Fibroblast of villous mesenchyme (primary cell): ENCODE data around the gene FBXL16. TPM values are rescaled to one million over a fixed set of nuclear protein-coding genes. Genes with fewer than 3 reads are reported as not detected.
A peak's percentile ranks its signal among the peaks of the same experiment; 100 is the strongest.

Experiments
- DNase-seq: peaks from one replicate; pipeline ENCODE4 v3.0.0-alpha.2; 2010; ENCODE audit warnings: low read depth
- H3K4me3 ChIP-seq: 2 replicates; pipeline ENCODE4 v1.5.1; 2011; ENCODE audit warnings: low read depth, mild to moderate bottlenecking, low read length
- total RNA-seq: library from RNA; depleted of rRNA; stranded (reverse); fragments of >200 nt; gene quantifications from 2 replicates; pipeline ENCODE4 v1.2.3, GENCODE V29; 2012
- TF ChIP-seq, protein P1 (sequence below): IDR thresholded peaks from 2 replicates; pipeline ENCODE4 v1.5.1; 2012; ENCODE audit warnings: low read depth, mild to moderate bottlenecking, low read length; ENCODE audit not compliant: insufficient read depth

The FBXL16 gene
- total RNA-seq, 1 donor = under 0.01 TPM

DNA sequence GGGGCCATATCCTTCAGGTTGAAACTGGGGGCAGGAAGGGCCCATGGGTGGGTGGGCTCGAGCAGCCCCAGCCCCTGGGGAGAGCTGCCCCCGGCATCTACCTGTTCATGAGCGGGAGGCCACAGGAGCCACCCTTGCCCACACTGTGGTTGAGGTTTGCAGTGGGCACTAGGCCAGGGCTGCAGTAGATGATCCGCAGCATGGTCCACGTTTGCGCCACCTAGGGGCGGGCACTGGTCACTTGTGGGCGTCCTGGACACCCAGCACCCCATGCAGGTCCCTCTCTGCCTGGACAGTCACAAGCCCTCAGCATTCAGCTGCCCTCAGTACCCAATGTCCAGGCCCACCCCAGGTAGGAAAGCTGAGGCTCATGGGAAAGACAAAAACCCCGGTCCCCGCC, 19.6 kb downstream of the FBXL16 start:
- H3K4me3 ChIP-seq = no peak overlapping the region
- TF ChIP-seq, protein P1, sequence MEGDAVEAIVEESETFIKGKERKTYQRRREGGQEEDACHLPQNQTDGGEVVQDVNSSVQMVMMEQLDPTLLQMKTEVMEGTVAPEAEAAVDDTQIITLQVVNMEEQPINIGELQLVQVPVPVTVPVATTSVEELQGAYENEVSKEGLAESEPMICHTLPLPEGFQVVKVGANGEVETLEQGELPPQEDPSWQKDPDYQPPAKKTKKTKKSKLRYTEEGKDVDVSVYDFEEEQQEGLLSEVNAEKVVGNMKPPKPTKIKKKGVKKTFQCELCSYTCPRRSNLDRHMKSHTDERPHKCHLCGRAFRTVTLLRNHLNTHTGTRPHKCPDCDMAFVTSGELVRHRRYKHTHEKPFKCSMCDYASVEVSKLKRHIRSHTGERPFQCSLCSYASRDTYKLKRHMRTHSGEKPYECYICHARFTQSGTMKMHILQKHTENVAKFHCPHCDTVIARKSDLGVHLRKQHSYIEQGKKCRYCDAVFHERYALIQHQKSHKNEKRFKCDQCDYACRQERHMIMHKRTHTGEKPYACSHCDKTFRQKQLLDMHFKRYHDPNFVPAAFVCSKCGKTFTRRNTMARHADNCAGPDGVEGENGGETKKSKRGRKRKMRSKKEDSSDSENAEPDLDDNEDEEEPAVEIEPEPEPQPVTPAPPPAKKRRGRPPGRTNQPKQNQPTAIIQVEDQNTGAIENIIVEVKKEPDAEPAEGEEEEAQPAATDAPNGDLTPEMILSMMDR = peak; percentile 61
- DNase-seq = peak; percentile 40

- TF ChIP-seq, protein P1 = no peak
- DNase-seq = no peak
- H3K4me3 ChIP-seq = no peak overlapping the region
Measured at GRCh38 chr16:684961-685696, 20.5 kb downstream of the FBXL16 start.

GRCh38 chr16:684071-684794, 21.4 kb downstream of the FBXL16 start, which contains the start of gene JMJD8:
JMJD8 (minus strand) TSS chr16:684334; CDS start chr16:684319, 15 bp downstream.
- DNase-seq = peak; percentile 95
- TF ChIP-seq, protein P1 = no peak
- peak within 1 kb of the TSS; percentile 60 for H3K4me3 ChIP-seq

DNA sequence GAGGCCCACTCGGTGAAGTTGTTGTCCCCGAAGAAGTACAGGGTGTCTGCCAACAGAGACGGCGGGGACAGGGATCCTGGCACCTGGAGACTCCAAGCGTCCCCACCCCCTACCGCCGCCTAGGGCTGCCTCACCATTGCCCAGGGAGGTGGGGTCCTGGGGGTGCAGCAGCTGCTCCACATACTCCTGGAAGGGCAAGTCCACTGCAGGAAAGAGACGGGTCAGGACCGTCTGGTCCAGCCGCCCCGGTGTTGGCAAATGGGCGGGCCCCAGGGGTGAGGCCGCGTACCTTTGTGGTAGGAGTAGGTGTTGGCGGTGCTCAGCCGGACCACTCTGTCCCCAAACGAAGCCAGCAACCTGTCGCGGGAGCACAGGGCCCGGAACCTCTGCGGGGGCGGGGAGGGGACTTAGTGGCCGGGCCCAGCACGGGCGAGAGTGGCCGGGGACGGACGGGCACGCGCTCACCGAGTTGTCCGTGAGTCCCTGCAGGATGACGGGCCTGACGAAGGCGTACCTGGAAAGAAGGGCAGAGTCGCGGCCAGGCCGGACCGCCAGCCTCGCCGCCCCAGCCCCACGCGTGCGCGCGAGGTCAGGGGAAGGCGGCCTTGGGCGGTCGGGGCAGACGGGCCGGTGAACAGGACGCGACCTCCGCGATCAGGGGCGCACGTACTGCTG, 22.1 kb downstream of the FBXL16 start:
- peak overlapping the region; percentile 60 for H3K4me3 ChIP-seq
- no peak for DNase-seq
- TF ChIP-seq, protein P1 = no peak

- TF ChIP-seq, protein P1 = no peak
- no peak for DNase-seq
- H3K4me3 ChIP-seq = peak overlapping the region; percentile 60
Measured at GRCh38 chr16:682493-683395, 22.9 kb downstream of the FBXL16 start.
